Right atrium auricular region (tissue), 2 donors: ENCODE data around the gene FOXC2. TPM values are rescaled to one million over a fixed set of nuclear protein-coding genes. Genes with fewer than 3 reads are reported as not detected.
"Not testable (repeated sequence)": the region's sequence is repeated elsewhere in the genome, so short reads cannot be mapped to it uniquely, and the experiment has no call there.

Experiments
- DNase-seq: peaks from one replicate; pipeline ENCODE4 v3.0.0-alpha.2; 2019; ENCODE audit warnings: low spot score
- H3K27ac ChIP-seq, 2 donors: fragments of 200-600 bp; sonication (generic); 1 replicate in 1 of 2; 2 replicates in 1 of 2; pipeline ENCODE4 v1.5.1; 2016 to 2019
- H3K27me3 ChIP-seq, 2 donors: fragments of 200-600 bp; sonication (generic); one replicate each; pipeline versions ENCODE4 v1.5.1 to v1.6.0; 2017 to 2019
- H3K36me3 ChIP-seq: fragments of 200-600 bp; sonication (generic); one replicate; pipeline ENCODE4 v1.5.1; 2016
- H3K4me1 ChIP-seq, 2 donors: fragments of 200-600 bp; sonication (generic); one replicate each; pipeline versions ENCODE4 v1.5.1 to v1.6.0; 2017 to 2019
- H3K4me3 ChIP-seq, 2 donors: fragments of 200-600 bp; sonication (generic); 1 replicate in 1 of 2; 2 replicates in 1 of 2; pipeline ENCODE4 v1.5.1; 2017 to 2019; ENCODE audit warnings: mild to moderate bottlenecking in 1 of 2, moderate library complexity in 1 of 2
- H3K9me3 ChIP-seq, 2 donors: fragments of 200-600 bp; sonication (generic); one replicate each; pipeline ENCODE4 v1.5.1; 2019
- total RNA-seq, 2 donors: library from RNA; depleted of rRNA; stranded (reverse); fragments of >200 nt; gene quantifications; one replicate each; pipeline ENCODE4 v1.1.0, GENCODE V29; 2016
- TF ChIP-seq, protein P1 (sequence below), 2 donors: fragments of 200-600 bp; sonication (generic); IDR thresholded peaks; one replicate each; pipeline ENCODE4 v1.5.1; 2019; ENCODE audit warnings: antibody characterized with exemption in 2 of 2

FOXC2 gene
- total RNA-seq, 2 donors from 2014 or later, result 2.6 to 2.9 TPM

DNA sequence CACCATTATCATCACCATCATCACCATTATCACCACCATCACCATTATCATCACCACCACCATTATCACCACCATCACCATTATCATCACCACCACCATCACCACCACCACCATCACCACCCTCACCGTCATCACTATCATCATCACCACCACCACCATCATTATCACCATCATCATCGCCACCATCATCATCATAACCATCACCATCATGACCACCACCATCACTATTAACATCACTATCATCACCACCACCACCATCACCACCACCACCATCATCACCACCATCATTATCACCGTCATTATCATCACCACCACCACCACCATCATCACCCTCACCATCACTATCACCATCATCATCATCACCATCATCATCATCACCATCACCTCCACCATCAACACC, 20.9 kb downstream of the FOXC2 start:
- no peaks in the 10 kb centered on the region for H3K27me3 ChIP-seq
- H3K27ac ChIP-seq, result no peak overlapping the region
- TF ChIP-seq, protein P1, sequence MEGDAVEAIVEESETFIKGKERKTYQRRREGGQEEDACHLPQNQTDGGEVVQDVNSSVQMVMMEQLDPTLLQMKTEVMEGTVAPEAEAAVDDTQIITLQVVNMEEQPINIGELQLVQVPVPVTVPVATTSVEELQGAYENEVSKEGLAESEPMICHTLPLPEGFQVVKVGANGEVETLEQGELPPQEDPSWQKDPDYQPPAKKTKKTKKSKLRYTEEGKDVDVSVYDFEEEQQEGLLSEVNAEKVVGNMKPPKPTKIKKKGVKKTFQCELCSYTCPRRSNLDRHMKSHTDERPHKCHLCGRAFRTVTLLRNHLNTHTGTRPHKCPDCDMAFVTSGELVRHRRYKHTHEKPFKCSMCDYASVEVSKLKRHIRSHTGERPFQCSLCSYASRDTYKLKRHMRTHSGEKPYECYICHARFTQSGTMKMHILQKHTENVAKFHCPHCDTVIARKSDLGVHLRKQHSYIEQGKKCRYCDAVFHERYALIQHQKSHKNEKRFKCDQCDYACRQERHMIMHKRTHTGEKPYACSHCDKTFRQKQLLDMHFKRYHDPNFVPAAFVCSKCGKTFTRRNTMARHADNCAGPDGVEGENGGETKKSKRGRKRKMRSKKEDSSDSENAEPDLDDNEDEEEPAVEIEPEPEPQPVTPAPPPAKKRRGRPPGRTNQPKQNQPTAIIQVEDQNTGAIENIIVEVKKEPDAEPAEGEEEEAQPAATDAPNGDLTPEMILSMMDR (IDR thresholded peaks at IDR 0.05), result no peak
- no peaks in the 10 kb centered on the region for H3K4me1 ChIP-seq
- no peak overlapping the region for H3K4me3 ChIP-seq
- DNase-seq, result no peak
- H3K9me3 ChIP-seq, result no peaks in the 10 kb centered on the region
- H3K36me3 ChIP-seq, result no peaks in the 10 kb centered on the region

DNA sequence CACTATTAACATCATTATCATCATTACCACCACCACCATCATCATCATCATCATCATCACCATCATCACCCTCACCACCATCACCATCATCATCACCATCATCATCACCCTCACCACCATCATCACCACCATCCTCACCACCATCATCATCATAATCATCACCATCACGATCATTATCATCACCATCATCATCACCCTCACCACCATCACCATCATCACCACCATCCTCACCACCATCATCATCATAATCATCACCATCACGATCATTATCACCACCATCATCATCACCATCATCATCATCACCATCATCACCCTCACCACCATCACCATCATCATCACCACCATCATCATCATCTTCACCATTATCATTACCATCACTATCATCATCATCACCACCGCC, 21.3 kb downstream of the FOXC2 start:
- H3K36me3 ChIP-seq, H3K4me3 ChIP-seq, H3K4me1 ChIP-seq, DNase-seq, H3K27me3 ChIP-seq, H3K27ac ChIP-seq, H3K9me3 ChIP-seq: not testable (repeated sequence)

DNA sequence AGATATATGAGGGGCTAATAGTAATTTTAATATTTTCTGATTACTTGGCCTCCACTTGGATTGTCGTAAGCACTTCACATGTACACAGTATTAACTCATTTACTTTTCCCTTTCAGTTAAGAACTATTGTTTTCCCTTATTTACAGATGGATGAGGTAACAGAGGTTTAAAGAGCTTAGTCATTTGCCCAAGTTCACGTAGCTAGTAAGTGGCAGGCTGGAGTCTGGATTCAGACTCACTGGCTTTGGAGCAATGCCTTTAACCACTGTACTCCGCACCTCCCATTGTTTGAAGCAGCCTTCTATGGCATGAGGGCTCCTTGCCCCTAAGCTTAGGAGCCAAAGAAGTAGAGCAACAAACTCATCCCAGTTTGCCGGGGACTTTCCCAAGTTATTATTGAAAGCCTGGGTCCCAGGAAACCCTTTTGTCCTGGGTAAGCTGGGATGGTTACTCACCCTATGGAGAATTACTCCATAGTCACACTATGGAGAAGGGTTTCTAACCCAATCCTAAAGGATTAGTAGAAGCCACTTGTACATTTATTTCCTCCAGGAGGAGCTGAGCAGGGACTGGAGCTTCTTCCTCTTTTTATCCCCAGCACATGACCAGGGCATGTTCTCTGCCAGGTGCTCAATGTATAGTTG, 24.0 kb downstream of the FOXC2 start:
- no peaks in the 10 kb centered on the region for H3K27me3 ChIP-seq
- no peak for DNase-seq
- no peak overlapping the region for H3K27ac ChIP-seq

DNA sequence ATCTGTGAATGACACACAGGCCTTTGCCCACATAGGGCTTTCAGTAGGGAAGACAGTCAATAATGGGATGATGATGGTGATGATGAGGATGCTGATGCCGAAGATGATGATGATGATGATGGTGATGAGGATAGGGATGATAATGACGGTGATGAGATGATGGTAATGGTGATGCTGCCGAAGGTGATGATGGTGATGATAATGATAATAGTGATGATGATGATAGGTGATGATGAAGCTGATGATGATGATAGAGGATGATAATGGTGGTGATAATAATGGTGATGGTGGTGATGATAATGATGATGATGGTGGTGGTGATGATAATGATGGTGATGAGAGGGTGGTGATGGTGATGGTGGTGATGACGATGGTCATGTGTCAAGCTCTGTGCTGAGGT, 24.6 kb downstream of the FOXC2 start:
- H3K27ac ChIP-seq, result no peak overlapping the region
- no peak for DNase-seq
- H3K4me1 ChIP-seq, result no peaks in the 10 kb centered on the region
- no peaks in the 10 kb centered on the region for H3K36me3 ChIP-seq
- H3K27me3 ChIP-seq, result no peaks in the 10 kb centered on the region
- no peaks in the 10 kb centered on the region for H3K9me3 ChIP-seq
- H3K4me3 ChIP-seq, result no peak overlapping the region
- TF ChIP-seq, protein P1 (IDR thresholded peaks at IDR 0.05), result no peak

More for the DNA sequence above, 24.0 kb downstream of the FOXC2 start:
- Histone ChIP-seq H3K9me3 (no peaks in the 10 kb centered on the region), H3K36me3 (no peaks in the 10 kb centered on the region), H3K4me3 (no peak overlapping the region), H3K4me1 (no peaks in the 10 kb centered on the region)
- TF ChIP-seq, protein P1 (IDR thresholded peaks at IDR 0.05), result no peak

DNA sequence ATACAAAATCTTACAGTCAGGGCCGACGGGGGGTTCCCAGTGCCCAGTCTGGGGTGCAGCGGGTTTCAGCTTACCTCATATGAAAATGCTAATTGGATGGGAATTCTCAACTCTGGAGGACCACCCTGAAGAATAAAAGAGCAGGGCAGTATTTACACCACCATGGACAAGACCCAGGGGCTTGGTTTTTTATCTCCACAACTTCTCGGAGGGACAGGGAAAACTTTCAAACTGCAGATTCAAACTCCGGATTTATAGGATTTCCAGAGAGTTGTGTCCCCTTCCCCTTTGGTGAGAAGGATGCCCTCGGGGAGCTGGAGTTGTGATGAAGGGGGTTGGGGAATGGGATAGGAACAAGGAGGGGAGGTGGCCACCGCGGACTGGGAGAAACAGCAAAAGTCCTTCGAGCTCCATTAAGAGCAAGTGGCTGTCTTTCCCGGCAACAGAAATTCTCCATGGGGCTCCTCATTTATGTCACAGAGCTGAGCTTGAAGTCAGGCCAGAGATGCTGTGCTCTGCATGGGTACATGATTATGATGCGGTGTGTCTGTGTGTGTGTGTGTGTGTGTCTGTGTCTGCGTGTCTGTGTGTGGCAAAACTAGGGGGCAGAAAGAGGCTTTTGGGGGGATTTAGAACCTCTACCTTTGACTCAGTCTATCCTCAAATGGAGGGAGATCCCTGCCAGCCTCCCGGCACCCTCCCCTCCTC, 27.4 kb downstream of the FOXC2 start:
- TF ChIP-seq, protein P1 (IDR thresholded peaks at IDR 0.05), result no peak
- Histone ChIP-seq H3K36me3 (no peaks in the 10 kb centered on the region), H3K27ac (no peak overlapping the region), H3K27me3 (no peaks in the 10 kb centered on the region), H3K9me3 (no peaks in the 10 kb centered on the region), H3K4me3 (no peak overlapping the region), H3K4me1 (no peaks in the 10 kb centered on the region)
- DNase-seq, result no peak

DNA sequence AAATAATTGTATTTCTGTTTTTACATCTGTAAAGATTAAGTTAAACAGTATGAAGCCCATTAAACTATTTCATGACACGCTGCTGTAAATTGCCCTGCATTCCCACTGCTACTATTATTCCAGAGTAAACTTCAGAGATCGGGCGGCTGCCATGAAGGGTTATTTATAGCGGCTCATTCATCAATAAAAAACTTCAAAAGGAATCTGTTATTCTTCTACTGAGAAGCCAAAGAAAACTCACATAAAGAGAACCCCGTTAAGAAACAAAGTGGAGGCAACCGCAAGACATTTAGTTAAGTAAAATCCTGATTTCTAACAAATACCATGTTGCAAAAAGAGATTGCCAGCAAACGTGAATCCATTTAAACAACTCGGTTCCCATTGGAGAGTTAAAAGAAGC, 28.1 kb downstream of the FOXC2 start:
- DNase-seq, result no peak
- no peak overlapping the region for H3K27ac ChIP-seq
- no peaks in the 10 kb centered on the region for H3K36me3 ChIP-seq
- no peaks in the 10 kb centered on the region for H3K27me3 ChIP-seq
- H3K4me3 ChIP-seq, result no peak overlapping the region
- TF ChIP-seq, protein P1 (IDR thresholded peaks at IDR 0.05), result no peak
- no peaks in the 10 kb centered on the region for H3K4me1 ChIP-seq
- no peaks in the 10 kb centered on the region for H3K9me3 ChIP-seq
